Measurements from ENCODE around the gene DNMT3A. TPM values are rescaled to one million over a fixed set of nuclear protein-coding genes. Genes with fewer than 3 reads are reported as not detected.

The DNMT3A gene
- total and polyA plus RNA-seq, 2 donors (not counting 1 experiment from before 2014, with no cell fraction given) = 8.9 to 24.5 TPM

GRCh38 chr2:25178976-25179375 lies 162.7 kb downstream of the DNMT3A start:
- H3K4me1 ChIP-seq (ENCODE audit: control insufficient read depth in 2 of 2, insufficient read depth in 2 of 2, low read length in 2 of 2) = no peaks in the 10 kb centered on the region
- no peaks in the 10 kb centered on the region for H4K20me1 ChIP-seq (ENCODE audit: control insufficient read depth, insufficient read depth, low read length, poor library complexity, severe bottlenecking)
- peaks cover 0 to 30% (median 4%) of the 10 kb centered on the region in 4 experiments for H3K27me3 ChIP-seq (replicated peaks in 1 of 4; ENCODE audit: control extremely low read depth in 1 of 4, control insufficient read depth in 3 of 4, insufficient read depth in 4 of 4, low read length in 3 of 4)
- TF ChIP-seq CTCF (IDR thresholded peaks at IDR 0.05) = no peak
- TF ChIP-seq EZH2 (IDR thresholded peaks at IDR 0.05; ENCODE audit: borderline replicate concordance, insufficient read depth, low read depth, low read length, poor library complexity, severe bottlenecking) = no peak
- ATAC-seq (ENCODE audit: low read depth) (no peak), DNase-seq (no peak)
- H2AFZ ChIP-seq (ENCODE audit: insufficient read depth, low read depth, low read length, poor library complexity, severe bottlenecking) = no peak overlapping the region
- ChIA-PET POLR2A (no interaction called here), CTCF (interaction anchor here (1.4 kb wide), 1 partner anchor 18 kb away, joined by 4 read pairs; no protein-coding TSS in a partner anchor)
- H3K9me3 Mint-ChIP-seq (ENCODE audit: insufficient read depth) = no peaks in the 10 kb centered on the region
- intact Hi-C loops (cut with micrococcal nuclease) = no loop called here
- no peak overlapping the region for H3K4me3 Mint-ChIP-seq
- H3K4me2 ChIP-seq (replicated peaks; ENCODE audit: low read depth, low read length, poor library complexity, severe bottlenecking) = no peak overlapping the region
- no peak overlapping the region for H3K4me3 ChIP-seq (ENCODE audit: control extremely low read depth in 1 of 5, extremely low read depth in 1 of 5, insufficient read depth in 1 of 5, low read depth in 2 of 5, low read length in 4 of 5)
- no peaks in the 10 kb centered on the region for H3K9me3 ChIP-seq (ENCODE audit: control extremely low read depth in 1 of 3, control insufficient read depth in 2 of 3, insufficient read depth in 1 of 3, low read length in 2 of 3)
- H3K4me1 Mint-ChIP-seq = no peaks in the 10 kb centered on the region
- no peak overlapping the region for H3K9ac ChIP-seq (ENCODE audit: low read length)
- no peak overlapping the region for H3K27ac Mint-ChIP-seq
- no peak overlapping the region for H3K27ac ChIP-seq (ENCODE audit: low read length in 2 of 2)
- peaks cover 24% of the 10 kb centered on the region for H3K27me3 Mint-ChIP-seq
- WGBS (ENCODE audit: insufficient coverage) = 92% methylated on average over 7 of the region's 10 CpGs
- no peaks in the 10 kb centered on the region for H3K79me2 ChIP-seq (ENCODE audit: control insufficient read depth, insufficient read depth, low read length)
- H3K36me3 ChIP-seq (replicated peaks in 1 of 2; ENCODE audit: control extremely low read depth in 1 of 2, control insufficient read depth in 1 of 2, extremely low read depth in 1 of 2, insufficient read depth in 2 of 2, low read length in 1 of 2) = no peaks in the 10 kb centered on the region

Small RNAs within 50 kb of the gene (small RNA-seq; reads per million reads assigned to genes)
- not detected for gene MIR1301 (ENCODE audit: insufficient read length, low read depth, low replicate concordance)

Other genes starting within 250 kb of the DNMT3A start
- gene POMC, start 173.3 kb downstream of the DNMT3A start, total RNA-seq = 3.4 and 4.3 TPM in 2 replicates
- 16.7 and 21.2 TPM in 2 replicates for gene POMC, start 173.3 kb downstream of the DNMT3A start, polyA plus RNA-seq

All from B cell (primary cell).